Measurements from ENCODE around the gene FAN1.
"Not testable (repeated sequence)": the region's sequence is repeated elsewhere in the genome, so short reads cannot be mapped to it uniquely, and the experiment has no call there.

Gene FAN1

GRCh38 chr15:30903497-30904187 is at the start of gene FAN1:
TSS of gene FAN1 (plus strand) at chr15:30903915. CDS start at chr15:30904664, 749 bp downstream.
- DNase-seq: peak; percentile 53

GRCh38 chr15:30859091-30859874 is 44.4 kb upstream of the FAN1 start:
- no peak for DNase-seq

- no peak for DNase-seq
Observed at GRCh38 chr15:30865257-30865656, 38.5 kb upstream of the FAN1 start.

- DNase-seq: no peak
Observed at GRCh38 chr15:30870681-30871080, 33.0 kb upstream of the FAN1 start.

GRCh38 chr15:30872341-30872748 is 31.4 kb upstream of the FAN1 start:
- no peak for DNase-seq

- DNase-seq: no peak
Observed at GRCh38 chr15:30877070-30877469, 26.6 kb upstream of the FAN1 start.

- DNase-seq: no peak
Observed at GRCh38 chr15:30878515-30878914, 25.2 kb upstream of the FAN1 start.

GRCh38 chr15:30882849-30883433 is 20.8 kb upstream of the FAN1 start:
- DNase-seq: no peak

GRCh38 chr15:30883666-30884065 is 20.0 kb upstream of the FAN1 start:
- not testable (repeated sequence) for DNase-seq

GRCh38 chr15:30885814-30886213 is 17.9 kb upstream of the FAN1 start:
- no peak for DNase-seq

GRCh38 chr15:30889196-30889595 is 14.5 kb upstream of the FAN1 start:
- no peak for DNase-seq

GRCh38 chr15:30895461-30896210 is 8.1 kb upstream of the FAN1 start:
- no peak for DNase-seq

- DNase-seq: no peak
Observed at GRCh38 chr15:30896211-30896606, 7.5 kb upstream of the FAN1 start.

GRCh38 chr15:30901889-30902288 is 1.8 kb upstream of the FAN1 start:
- no peak for DNase-seq

GRCh38 chr15:30904812-30905211 is 1.1 kb downstream of the FAN1 start:
- no peak for DNase-seq

- no peak for DNase-seq
Observed at GRCh38 chr15:30905821-30906220, 2.1 kb downstream of the FAN1 start.

GRCh38 chr15:30906366-30906765 is 2.7 kb downstream of the FAN1 start:
- no peak for DNase-seq

- DNase-seq: no peak
Observed at GRCh38 chr15:30913761-30914160, 10.0 kb downstream of the FAN1 start.

- DNase-seq: no peak
Observed at GRCh38 chr15:30917013-30917412, 13.3 kb downstream of the FAN1 start.

- DNase-seq: no peak
Observed at GRCh38 chr15:30917675-30918074, 14.0 kb downstream of the FAN1 start.

- DNase-seq: no peak
Observed at GRCh38 chr15:30918366-30918765, 14.7 kb downstream of the FAN1 start.

GRCh38 chr15:30919877-30920550 is 16.3 kb downstream of the FAN1 start:
- no peak for DNase-seq

- DNase-seq: no peak
Observed at GRCh38 chr15:30921106-30921505, 17.4 kb downstream of the FAN1 start.
